Retinal pigment epithelial cell (primary cell): ENCODE results near the gene BSND.

Experiments
- DNase-seq: peaks from one replicate; pipeline ENCODE4 v3.0.0-alpha.2; 2010; ENCODE audit warnings: low read depth
- H3K4me3 ChIP-seq: 2 replicates; pipeline ENCODE4 v1.5.1; 2011; ENCODE audit warnings: mild to moderate bottlenecking, low read length, control low read depth, moderate library complexity
- TF ChIP-seq, protein P1 (sequence below): conservative IDR thresholded peaks from 2 replicates; pipeline ENCODE4 v1.5.1; 2011; ENCODE audit warnings: low read depth, low read length, control low read depth, inconsistent platforms

BSND gene

DNA sequence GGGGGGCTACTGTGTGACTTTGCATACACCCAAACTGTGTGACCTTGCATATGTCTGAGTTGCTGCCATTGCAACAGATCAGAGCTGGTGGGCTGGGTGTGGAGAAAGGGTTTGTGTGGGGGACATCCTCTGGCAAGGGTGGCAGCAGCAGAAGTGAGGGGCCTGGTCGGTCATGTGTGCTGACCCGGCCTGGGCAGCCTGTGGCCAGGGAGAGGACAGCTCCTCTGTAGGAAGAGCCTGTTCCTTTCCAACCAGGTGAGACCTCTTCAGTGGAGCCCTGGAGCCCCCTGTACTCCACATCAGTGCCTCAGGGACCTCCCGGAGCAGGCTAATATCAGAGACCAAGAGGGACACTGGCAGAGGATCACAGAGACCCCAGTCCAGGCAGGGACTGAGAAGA lies 48.9 kb downstream of the BSND start:
- no peak for DNase-seq
- no peak overlapping the region for H3K4me3 ChIP-seq
- TF ChIP-seq, protein P1, sequence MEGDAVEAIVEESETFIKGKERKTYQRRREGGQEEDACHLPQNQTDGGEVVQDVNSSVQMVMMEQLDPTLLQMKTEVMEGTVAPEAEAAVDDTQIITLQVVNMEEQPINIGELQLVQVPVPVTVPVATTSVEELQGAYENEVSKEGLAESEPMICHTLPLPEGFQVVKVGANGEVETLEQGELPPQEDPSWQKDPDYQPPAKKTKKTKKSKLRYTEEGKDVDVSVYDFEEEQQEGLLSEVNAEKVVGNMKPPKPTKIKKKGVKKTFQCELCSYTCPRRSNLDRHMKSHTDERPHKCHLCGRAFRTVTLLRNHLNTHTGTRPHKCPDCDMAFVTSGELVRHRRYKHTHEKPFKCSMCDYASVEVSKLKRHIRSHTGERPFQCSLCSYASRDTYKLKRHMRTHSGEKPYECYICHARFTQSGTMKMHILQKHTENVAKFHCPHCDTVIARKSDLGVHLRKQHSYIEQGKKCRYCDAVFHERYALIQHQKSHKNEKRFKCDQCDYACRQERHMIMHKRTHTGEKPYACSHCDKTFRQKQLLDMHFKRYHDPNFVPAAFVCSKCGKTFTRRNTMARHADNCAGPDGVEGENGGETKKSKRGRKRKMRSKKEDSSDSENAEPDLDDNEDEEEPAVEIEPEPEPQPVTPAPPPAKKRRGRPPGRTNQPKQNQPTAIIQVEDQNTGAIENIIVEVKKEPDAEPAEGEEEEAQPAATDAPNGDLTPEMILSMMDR, result no peak

GRCh38 chr1:55048453-55049270 lies 49.9 kb downstream of the BSND start:
- H3K4me3 ChIP-seq, result no peak overlapping the region
- DNase-seq, result no peak
- TF ChIP-seq, protein P1, result no peak

DNA sequence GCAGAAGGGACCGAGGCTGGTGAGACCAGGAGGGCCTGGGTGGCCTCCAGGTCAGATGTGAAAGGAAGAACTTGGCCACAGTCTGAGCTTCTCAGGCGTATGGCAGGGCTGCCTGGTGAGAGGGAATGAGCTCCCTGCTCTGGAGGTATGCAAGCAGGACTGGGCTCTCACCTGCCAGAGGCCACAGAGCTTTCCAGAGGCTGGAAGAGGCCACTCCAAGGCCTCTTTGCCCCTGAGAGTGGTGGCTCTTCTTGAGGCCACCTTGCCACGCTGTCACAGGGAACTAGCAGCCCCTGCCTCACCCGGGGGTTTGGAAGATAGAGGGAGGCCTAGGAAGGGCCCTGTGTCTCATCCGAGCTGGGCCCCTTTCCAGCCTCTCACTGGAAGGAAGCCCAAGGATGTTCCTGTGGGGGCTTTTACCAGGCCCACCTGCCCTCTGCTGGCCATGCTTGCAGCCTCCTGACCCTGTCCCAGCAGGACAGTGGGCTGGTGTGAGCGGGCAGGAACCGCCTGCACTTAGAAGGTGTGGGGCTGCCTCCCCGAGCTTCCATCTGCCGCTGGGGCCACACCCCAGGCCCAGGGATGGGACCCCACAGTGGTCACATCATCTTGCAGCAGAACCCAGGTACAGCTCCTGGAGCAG lies 50.7 kb downstream of the BSND start:
- no peak overlapping the region for H3K4me3 ChIP-seq
- TF ChIP-seq, protein P1, result no peak
- DNase-seq, result no peak

GRCh38 chr1:55049914-55050278 lies 51.2 kb downstream of the BSND start:
- TF ChIP-seq, protein P1, result no peak
- no peak overlapping the region for H3K4me3 ChIP-seq
- no peak for DNase-seq

DNA sequence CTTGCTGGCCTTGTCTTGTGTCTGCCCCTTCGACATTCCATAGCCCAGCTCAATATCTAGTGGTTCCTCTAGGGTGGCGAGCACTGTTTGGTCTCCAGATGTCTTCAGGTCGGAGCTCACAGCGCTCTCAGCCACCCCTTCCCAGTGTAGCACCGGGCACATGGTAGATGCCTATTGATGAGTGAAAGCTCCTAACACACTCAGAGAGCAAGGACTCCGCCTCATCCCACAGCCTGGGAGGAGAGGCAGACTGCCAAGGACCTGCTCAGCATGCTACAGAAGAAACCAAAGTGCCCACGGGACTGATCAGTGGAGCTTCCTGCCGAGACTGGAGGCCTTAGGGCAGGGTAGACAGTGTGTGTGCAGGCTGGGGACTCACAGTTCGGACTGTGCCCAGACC lies 51.5 kb downstream of the BSND start:
- H3K4me3 ChIP-seq, result no peak overlapping the region
- DNase-seq, result no peak
- TF ChIP-seq, protein P1, result no peak

- no peak for DNase-seq
- H3K4me3 ChIP-seq, result no peak overlapping the region
- TF ChIP-seq, protein P1, result no peak
Measured at GRCh38 chr1:55051169-55051568, 52.4 kb downstream of the BSND start.

- H3K4me3 ChIP-seq, result no peak overlapping the region
- no peak for DNase-seq
- TF ChIP-seq, protein P1, result no peak
Measured at GRCh38 chr1:55051621-55052020, 52.9 kb downstream of the BSND start.
